22Rv1 (cell line): ENCODE measurements around the gene SPATA13.

Experiments
- CTCF ChIP-seq: fragments of 450-650 bp; IDR thresholded peaks from 2 replicates; pipeline ENCODE4 v1.5.1; 2017; ENCODE audit warnings: mild to moderate bottlenecking
- ZFX ChIP-seq: fragments of 450-650 bp; IDR thresholded peaks from 2 replicates; pipeline ENCODE4 v1.6.1; 2017; ENCODE audit warnings: antibody characterized with exemption, borderline replicate concordance

DNA sequence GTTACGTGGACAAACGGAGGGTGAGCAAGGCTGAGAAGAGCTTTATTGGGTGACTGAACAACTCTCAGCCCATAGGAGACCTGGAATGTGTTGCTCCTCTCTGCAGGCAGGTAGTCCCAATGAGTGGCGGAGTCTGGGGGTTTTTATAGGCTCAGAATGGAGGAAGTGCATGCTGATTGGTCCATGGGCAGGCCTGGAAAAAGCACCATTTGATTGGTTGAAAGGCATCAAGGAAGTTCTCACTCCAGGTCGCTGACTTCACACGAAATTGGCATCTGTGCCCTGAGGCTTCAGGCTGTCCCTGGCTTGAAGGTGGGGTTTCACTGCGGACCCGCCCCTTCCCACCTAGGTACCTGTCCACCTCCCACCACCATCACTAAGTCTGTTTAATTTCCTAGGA, 65.4 kb downstream of the SPATA13 start:
- TF ChIP-seq CTCF (no peak), ZFX (no peak)
